Measurements from ENCODE around the gene PMF1.

Gene PMF1

DNA sequence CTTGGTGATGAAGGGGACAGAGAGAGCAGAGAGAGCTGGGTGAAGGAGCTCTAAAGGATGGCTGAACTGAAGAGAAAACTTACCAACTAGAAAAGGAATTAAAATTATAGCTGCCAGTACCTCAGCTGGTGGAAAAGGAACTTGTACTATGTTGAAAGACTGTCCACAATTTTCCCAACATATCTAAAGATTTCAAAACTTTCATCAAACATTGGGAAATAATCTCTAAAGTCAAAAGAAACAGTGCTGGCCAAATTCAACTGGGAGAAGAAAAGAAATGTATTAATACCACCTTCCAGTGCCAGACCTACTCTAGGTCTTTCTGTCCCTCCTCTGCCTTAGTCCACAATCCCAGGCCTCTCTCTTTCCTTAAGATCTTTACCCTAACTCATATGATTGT, 63.7 kb downstream of the PMF1 start:
- no peak for DNase-seq

DNA sequence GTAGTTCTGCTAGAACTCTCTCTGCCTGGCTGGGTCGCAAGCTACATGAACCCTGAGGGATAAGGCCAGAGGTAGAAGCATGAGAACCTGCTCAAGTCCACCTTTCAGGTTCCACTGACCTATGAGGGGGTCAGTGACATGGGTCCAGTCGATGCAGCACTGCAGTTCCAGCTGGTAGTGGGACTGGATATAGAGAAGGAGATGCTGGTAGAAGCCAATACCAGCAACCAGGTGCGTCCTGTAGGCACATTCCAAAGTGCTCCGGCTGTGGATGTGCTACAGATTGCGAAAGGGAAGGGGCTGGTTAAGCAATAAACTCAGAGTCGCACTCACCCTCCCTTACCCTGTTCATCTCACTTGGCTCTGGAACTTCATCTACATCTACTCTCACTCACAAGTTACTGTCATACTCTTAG, 64.2 kb downstream of the PMF1 start:
- no peak for DNase-seq

DNA sequence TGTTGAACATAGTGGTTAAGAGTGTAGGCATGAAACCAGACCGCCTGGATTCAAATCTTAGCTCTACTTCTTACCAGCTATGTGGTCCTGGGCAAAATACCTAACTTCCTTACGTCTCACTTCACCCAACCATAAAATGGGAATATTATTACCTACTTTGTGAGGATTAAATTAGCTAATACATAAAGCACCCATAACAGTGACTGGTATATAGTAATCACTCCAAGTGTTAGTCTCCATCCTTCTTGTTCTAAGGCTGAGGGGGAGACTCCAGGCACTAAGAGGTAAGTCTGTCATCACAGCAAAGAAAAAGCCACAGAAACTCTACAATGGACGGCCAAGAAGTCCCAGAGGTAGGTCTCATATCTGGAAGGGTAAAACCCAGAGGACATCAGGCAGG, 67.0 kb downstream of the PMF1 start:
- DNase-seq = no peak

DNA sequence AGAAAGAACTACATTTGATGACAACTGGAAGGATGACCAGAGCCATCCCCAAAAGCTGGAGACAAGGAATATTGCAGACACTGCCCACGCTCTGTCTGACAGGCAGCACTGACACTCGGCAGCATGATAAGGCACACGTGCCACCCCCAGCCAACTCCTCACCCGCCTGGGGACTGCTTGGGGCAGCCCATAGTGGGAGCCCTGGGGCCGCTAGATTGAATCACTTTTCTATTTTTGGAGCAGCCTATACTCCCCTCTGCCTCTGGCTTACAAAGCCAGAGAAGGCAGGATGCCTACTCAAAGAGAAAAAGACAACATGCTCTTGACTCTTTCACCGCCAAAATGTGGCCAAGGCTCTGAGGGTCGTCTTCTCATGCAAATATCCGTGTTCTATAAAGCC, 68.5 kb downstream of the PMF1 start:
- peak; percentile 78 for DNase-seq

DNA sequence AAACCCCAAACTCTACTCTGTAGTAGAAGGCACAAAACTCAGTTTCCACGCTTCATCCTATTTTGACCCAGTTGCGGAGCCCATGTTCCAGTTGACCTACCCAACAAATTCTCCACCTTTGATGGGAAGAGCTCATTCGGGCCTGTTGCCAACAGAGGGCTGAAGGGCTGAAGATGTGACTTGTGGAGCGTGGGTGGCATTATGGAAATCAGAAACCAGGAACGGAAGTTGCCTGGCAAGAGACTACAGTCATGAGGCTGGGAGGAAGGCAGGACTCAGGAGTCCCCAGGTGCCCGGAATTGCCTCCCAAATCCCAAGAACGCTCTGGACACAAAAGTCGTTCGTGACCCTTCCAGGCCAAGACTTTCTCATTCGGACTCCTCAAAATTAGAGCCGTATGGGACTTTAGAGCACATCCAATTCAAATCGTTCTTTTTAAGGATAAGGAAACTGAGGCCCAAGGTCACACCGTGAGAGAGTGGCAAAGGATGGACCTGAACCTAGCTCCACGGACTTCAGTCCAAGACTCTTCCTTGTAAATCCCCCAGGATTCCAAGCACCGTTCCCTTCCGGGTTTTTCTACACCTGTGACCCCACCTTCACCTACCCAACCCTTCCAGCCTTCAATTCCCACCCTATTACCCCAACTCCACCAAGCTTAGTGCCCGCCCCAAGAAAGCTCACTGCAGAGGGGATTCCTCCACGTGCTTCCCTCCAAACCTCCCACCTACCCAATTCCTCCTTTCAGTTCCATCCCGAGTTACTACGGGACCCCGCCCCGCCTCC, 69.1 kb downstream of the PMF1 start:
- peak; percentile 68 for DNase-seq

DNA sequence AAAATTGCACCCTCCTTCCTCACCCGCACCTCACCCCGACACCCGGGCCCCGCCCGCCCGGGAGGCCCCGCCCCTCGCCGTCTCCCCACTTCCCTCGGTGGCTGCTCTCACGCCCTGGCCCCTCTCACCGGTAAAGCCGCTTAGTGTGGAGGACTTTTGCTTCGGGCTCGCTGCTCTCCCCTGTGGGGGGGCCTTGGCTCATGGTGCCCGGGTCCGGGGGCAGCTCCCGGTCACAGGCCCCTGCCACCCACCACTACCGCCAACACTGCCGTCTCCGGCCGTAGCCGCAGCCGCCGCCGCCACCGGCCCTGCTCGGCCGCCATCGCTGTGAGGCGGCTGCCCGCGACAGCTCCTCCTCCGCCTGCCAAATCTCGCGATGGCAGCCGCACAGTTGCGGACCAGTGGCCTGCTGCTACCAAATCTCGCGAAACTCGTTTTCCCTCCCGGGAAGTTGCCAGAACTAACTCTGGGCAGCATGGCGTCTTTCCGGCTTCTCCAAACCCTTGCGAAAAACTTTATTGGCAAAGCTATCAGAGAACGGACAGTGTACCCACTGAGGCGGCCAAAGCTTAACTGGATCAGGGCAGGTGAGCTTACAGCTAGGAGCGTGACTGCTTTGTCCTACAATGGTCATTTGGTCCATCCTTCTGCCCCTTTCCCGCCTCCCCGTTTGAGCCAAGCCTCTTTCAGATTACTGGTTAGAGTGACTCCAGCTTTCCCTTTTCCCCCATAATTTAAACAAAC, 69.8 kb downstream of the PMF1 start, which contains the start of gene SMG5:
Gene SMG5 (minus strand): TSS at position 347 of the 744 bp plus-strand sequence. CDS start 145 bp downstream, at position 202.
- peak; percentile 97 for DNase-seq

DNA sequence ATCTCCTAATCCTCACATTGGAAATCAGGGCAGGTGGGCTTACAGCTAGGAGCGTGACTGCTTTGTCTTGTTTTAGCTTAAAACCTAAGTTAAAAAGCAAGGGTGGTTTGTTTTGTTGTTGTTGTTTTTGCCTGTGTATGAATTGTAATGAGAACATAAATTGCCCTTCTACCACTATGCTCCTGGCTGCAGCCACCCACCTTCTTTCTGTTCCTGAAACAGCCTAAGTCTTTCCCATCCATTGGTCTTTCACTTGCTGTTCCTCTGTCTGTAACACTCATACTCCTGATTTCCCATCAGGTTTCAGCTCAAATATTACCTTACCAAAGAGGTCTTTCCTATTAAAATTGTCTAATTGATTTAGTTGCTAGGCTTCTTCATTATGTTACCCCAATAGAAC, 70.7 kb downstream of the PMF1 start:
- no peak for DNase-seq

DNA sequence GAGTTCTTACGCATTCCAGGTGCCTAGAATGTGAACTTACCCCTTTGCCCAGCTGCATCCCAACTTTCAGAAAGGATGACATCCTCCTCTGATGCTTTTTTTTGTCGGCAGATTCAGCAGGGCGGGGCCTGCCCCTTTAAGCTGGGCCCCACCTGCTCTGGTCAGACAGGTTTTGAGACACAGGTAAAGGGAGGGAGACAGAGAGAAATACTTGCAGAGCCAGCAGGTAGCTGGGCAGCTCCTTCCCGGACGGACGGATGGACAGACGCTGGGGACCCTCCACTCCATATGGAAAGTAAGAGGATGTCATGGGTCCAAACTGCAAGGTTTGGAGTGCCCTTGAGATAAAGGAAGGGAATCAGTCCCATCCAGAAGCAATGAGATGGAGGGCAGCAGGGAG, 71.3 kb downstream of the PMF1 start, which contains the start of gene TMEM79:
Gene TMEM79 (plus strand): TSS at position 214 of the 400 bp plus-strand sequence. CDS start 902 bp downstream, outside the sequence.
- no peak for DNase-seq

DNA sequence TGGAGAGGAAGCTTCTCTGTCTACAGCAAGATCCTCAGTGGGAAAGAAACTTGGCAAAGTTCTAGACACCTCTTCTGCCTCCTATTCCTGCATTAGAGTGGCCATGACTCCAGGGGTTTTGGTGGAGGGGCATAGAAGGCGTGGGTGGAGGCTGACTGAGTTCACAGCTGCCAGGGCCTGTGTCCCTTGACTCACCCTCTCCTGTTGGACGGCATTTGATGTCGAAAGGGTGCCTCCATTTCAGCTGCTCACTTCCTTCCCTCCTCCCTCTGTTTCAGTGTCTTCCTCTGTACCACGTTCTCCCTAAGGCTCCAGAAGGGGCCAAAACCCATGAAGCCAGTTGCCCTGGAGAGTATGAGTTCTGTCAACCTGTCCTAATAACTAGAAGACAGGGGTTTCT, 72.0 kb downstream of the PMF1 start:
- DNase-seq = no peak

DNA sequence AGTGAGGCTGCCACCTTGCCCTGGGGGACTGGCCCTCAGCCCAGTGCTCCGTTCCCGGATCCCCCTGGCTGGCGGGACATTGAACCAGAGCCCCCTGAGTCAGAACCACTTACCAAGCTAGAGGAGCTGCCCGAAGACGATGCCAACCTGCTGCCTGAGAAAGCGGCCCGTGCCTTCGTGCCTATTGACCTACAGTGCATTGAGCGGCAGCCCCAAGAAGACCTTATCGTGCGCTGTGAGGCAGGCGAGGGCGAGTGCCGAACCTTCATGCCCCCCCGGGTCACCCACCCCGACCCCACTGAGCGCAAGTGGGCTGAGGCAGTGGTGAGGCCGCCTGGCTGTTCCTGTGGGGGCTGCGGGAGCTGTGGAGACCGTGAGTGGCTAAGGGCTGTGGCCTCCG, 72.6 kb downstream of the PMF1 start:
- no peak for DNase-seq

DNA sequence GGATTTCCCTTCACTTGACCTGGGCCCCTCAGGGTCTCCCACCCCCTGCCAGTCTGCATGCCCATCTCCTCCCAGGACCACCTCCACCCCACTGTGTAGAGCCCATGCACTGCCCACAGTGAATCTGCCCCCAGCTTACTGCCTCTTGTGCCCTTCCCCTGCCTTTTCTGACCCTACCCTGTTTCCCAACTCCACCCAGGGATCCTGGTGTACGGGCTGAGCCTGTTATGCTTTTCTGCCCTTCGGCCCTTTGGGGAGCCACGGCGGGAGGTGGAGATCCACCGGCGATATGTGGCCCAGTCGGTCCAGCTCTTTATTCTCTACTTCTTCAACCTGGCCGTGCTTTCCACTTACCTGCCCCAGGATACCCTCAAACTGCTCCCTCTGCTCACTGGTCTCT, 73.3 kb downstream of the PMF1 start:
- DNase-seq = no peak

Data from activated effector memory CD4-positive, alpha-beta T cell treated with anti-CD3 and anti-CD28 coated beads, Interleukin-2, amount 50 U/mL, for 16 hours (primary cell).